CD14-positive monocyte (primary cell): ENCODE results near the gene SUGCT. TPM values are rescaled to one million over a fixed set of nuclear protein-coding genes. Genes with fewer than 3 reads are reported as not detected.

Source experiments
- DNase-seq, 3 donors: peaks; one replicate each; pipeline ENCODE4 v3.0.0-alpha.2; 2011 to 2022
- H2AFZ ChIP-seq: 2 replicates; pipeline ENCODE4 v1.6.0; 2012; ENCODE audit warnings: mild to moderate bottlenecking, low read depth, low read length, inconsistent platforms; ENCODE audit not compliant: insufficient read depth, poor library complexity, severe bottlenecking
- H3K27ac ChIP-seq, 2 donors: 1 replicate in 1 of 2; 2 replicates in 1 of 2; pipeline ENCODE4 v1.5.1; 2012 to 2013; ENCODE audit warnings: low read length in 2 of 2, control low read depth in 1 of 2, inconsistent platforms in 1 of 2, low read depth in 1 of 2, mild to moderate bottlenecking in 1 of 2
- H3K27me3 ChIP-seq, 2 donors: one replicate each; pipeline versions ENCODE4 v1.6.0 to v1.6.1; 2011 to 2013; ENCODE audit warnings: low read length in 2 of 2; ENCODE audit not compliant: control insufficient read depth in 2 of 2, insufficient read depth in 2 of 2
- H3K36me3 ChIP-seq, 2 donors: replicated peaks in 1 of 2; 1 replicate in 1 of 2; 2 replicates in 1 of 2; pipeline versions ENCODE4 v1.5.1 to v1.6.1; 2012 to 2013; ENCODE audit warnings: low read length in 2 of 2, control low read depth in 1 of 2, inconsistent platforms in 1 of 2, mild to moderate bottlenecking in 1 of 2; ENCODE audit not compliant: insufficient read depth in 2 of 2, control insufficient read depth in 1 of 2
- H3K4me1 ChIP-seq, 2 donors: 1 replicate in 1 of 2; 2 replicates in 1 of 2; pipeline versions ENCODE4 v1.5.1 to v1.6.1; 2012 to 2013; ENCODE audit warnings: low read length in 2 of 2, control low read depth in 1 of 2, inconsistent platforms in 1 of 2, mild to moderate bottlenecking in 1 of 2, moderate library complexity in 1 of 2; ENCODE audit not compliant: insufficient read depth in 2 of 2, control insufficient read depth in 1 of 2
- H3K4me2 ChIP-seq: replicated peaks from 2 replicates; pipeline ENCODE3; 2012; ENCODE audit warnings: low read length, moderate library complexity, mild to moderate bottlenecking; ENCODE audit not compliant: poor library complexity, severe bottlenecking; ENCODE audit errors: extremely low read depth
- H3K4me3 ChIP-seq, 3 experiments: fragments of 200-600 bp in 1 of 3; sonication (generic) in 1 of 3; replicated peaks in 1 of 3; 1 replicate in 2 of 3; 2 replicates in 1 of 3; pipeline ENCODE4 v1.5.1; 2011 to 2013; ENCODE audit warnings: low read length in 3 of 3, mild to moderate bottlenecking in 3 of 3, control low read depth in 2 of 3, low read depth in 2 of 3, inconsistent platforms in 1 of 3, moderate library complexity in 1 of 3
- H3K79me2 ChIP-seq: 2 replicates; pipeline ENCODE4 v1.6.0; 2012; ENCODE audit warnings: mild to moderate bottlenecking, control low read depth, inconsistent platforms, low read length, moderate library complexity; ENCODE audit not compliant: insufficient read depth
- H3K9ac ChIP-seq: 2 replicates; pipeline ENCODE4 v1.6.0; 2017; ENCODE audit warnings: low read length, mild to moderate bottlenecking; ENCODE audit not compliant: insufficient read depth, poor library complexity, severe bottlenecking
- H3K9me3 ChIP-seq, 2 donors: replicated peaks in 1 of 2; 1 replicate in 1 of 2; 2 replicates in 1 of 2; pipeline versions ENCODE4 v1.5.1 to v1.6.1; 2012 to 2013; ENCODE audit warnings: low read length in 2 of 2, control low read depth in 1 of 2; ENCODE audit not compliant: control insufficient read depth in 1 of 2, insufficient read depth in 1 of 2
- H4K20me1 ChIP-seq: 2 replicates; pipeline ENCODE4 v1.6.0; 2012; ENCODE audit warnings: mild to moderate bottlenecking, low read length, control low read depth, moderate library complexity; ENCODE audit not compliant: insufficient read depth
- H3K27ac Mint-ChIP-seq, 7 donors: one replicate each; pipeline ENCODE4 v1.8.0; 2020; ENCODE audit warnings: mild to moderate bottlenecking in 7 of 7, mixed read lengths in 7 of 7, moderate library complexity in 6 of 7, inconsistent platforms in 2 of 7
- H3K27me3 Mint-ChIP-seq, 3 donors: one replicate each; pipeline ENCODE4 v1.8.0; 2021 to 2022; ENCODE audit warnings: low read depth in 3 of 3, mild to moderate bottlenecking in 3 of 3, mixed read lengths in 3 of 3, moderate library complexity in 3 of 3, inconsistent platforms in 1 of 3
- H3K36me3 Mint-ChIP-seq, 2 donors: one replicate each; pipeline ENCODE4 v1.8.0; 2020; ENCODE audit warnings: mixed read lengths in 2 of 2, inconsistent platforms in 1 of 2, mild to moderate bottlenecking in 1 of 2
- H3K4me1 Mint-ChIP-seq: one replicate; pipeline ENCODE4 v1.8.0; 2020; ENCODE audit warnings: mild to moderate bottlenecking, mixed read lengths
- H3K4me3 Mint-ChIP-seq, 2 donors: one replicate each; pipeline ENCODE4 v1.8.0; 2020; ENCODE audit warnings: mild to moderate bottlenecking in 2 of 2, mixed read lengths in 2 of 2, moderate library complexity in 1 of 2
- H3K9me3 Mint-ChIP-seq, 7 donors: one replicate each; pipeline ENCODE4 v1.8.0; 2020 to 2022; ENCODE audit warnings: mixed read lengths in 7 of 7, mild to moderate bottlenecking in 6 of 7, moderate library complexity in 6 of 7, inconsistent platforms in 2 of 7
- CTCF ChIP-seq: fragments of 200-600 bp; IDR thresholded peaks from one replicate; pipeline ENCODE4 v1.8.0; 2022; ENCODE audit warnings: antibody characterized with exemption, mild to moderate bottlenecking
- WGBS: methylation state at CpG from one replicate; pipeline ENCODE4 v1.1.5; 2013; ENCODE audit warnings: missing lambda C conversion rate; ENCODE audit not compliant: insufficient coverage; 5-methylcytosine and 5-hydroxymethylcytosine counted together
- intact Hi-C, 2 donors: fragments of 100-400 bp; cut with micrococcal nuclease; formaldehyde crosslinking; loops; one replicate each; pipeline versions ENCODE4 v1.15.0 to v1.15.1; 2023
- polyA plus RNA-seq, 3 donors: library from polyadenylated mRNA; depleted of rRNA in 1 of 3; unstranded in 2 of 3; stranded (reverse) in 1 of 3; fragments of 300-500 nt in 2 of 3; fragments of >200 nt in 1 of 3; fragmentation: Illumina TruSeq in 2 of 3; gene quantifications; 1 replicate in 2 of 3; 2 replicates in 1 of 3; pipeline ENCODE4 v1.2.3, GENCODE V29; 2012 to 2021

SUGCT gene
- polyA plus RNA-seq, 3 donors = not detected

- no peak for DNase-seq
- H3K4me2 ChIP-seq = no peak overlapping the region
- no peaks in the 10 kb centered on the region for H3K36me3 Mint-ChIP-seq
- H3K9ac ChIP-seq = no peak overlapping the region
- no peak for TF ChIP-seq CTCF
- H3K79me2 ChIP-seq = no peaks in the 10 kb centered on the region
- H3K27me3 Mint-ChIP-seq = no peaks in the 10 kb centered on the region
- H3K9me3 ChIP-seq = no peaks in the 10 kb centered on the region
- peaks cover 0 to 2% (median 0%) of the 10 kb centered on the region in 7 donors for H3K9me3 Mint-ChIP-seq
- no peak overlapping the region for H3K4me3 ChIP-seq
- no peaks in the 10 kb centered on the region for H3K36me3 ChIP-seq
- no peak overlapping the region for H3K4me3 Mint-ChIP-seq
- no peaks in the 10 kb centered on the region for H3K27me3 ChIP-seq
- intact Hi-C loops = no loop called here
- no peaks in the 10 kb centered on the region for H3K4me1 Mint-ChIP-seq
- 89% methylated on average over 3 of the region's 8 CpGs for WGBS
- no peak overlapping the region for H2AFZ ChIP-seq
- H3K4me1 ChIP-seq = no peaks in the 10 kb centered on the region
- no peak overlapping the region for H3K27ac Mint-ChIP-seq
- no peak overlapping the region for H3K27ac ChIP-seq
- no peaks in the 10 kb centered on the region for H4K20me1 ChIP-seq
Measured at GRCh38 chr7:40474790-40475680, 340.2 kb downstream of the SUGCT start.

DNA sequence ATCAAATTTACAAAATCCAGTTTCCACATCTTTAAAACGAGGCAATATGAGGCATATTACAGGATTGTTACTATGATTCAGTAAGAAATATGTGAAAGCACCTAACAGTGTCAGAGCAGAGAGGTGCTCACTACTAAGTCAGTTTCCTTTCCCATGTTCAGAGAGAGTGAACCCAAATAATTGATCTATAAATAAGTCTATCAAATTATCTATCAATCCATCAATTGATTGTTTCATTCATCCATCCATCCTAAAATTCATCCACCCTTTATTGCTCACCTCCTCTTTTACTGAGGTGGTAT, 340.8 kb downstream of the SUGCT start:
- WGBS = no CpG with 5 or more reads among the region's 1 CpG
- H3K4me2 ChIP-seq = no peak overlapping the region
- Mint-ChIP-seq H3K4me3 (no peak overlapping the region), H3K27me3 (no peaks in the 10 kb centered on the region), H3K27ac (no peak overlapping the region), H3K4me1 (no peaks in the 10 kb centered on the region), H3K9me3 (peaks cover 0 to 2% (median 0%) of the 10 kb centered on the region in 7 donors), H3K36me3 (no peaks in the 10 kb centered on the region)
- no peaks in the 10 kb centered on the region for H4K20me1 ChIP-seq
- no peak for TF ChIP-seq CTCF
- no peaks in the 10 kb centered on the region for H3K9me3 ChIP-seq
- no peaks in the 10 kb centered on the region for H3K36me3 ChIP-seq
- H3K4me1 ChIP-seq = no peaks in the 10 kb centered on the region
- intact Hi-C loops = no loop called here
- no peak overlapping the region for H3K27ac ChIP-seq
- H3K27me3 ChIP-seq = no peaks in the 10 kb centered on the region
- no peak overlapping the region for H3K4me3 ChIP-seq
- H3K79me2 ChIP-seq = no peaks in the 10 kb centered on the region
- no peak overlapping the region for H2AFZ ChIP-seq
- no peak overlapping the region for H3K9ac ChIP-seq
- no peak for DNase-seq
